Chondrocyte (in vitro differentiated cells): Measurements from ENCODE around the gene KLHL6. TPM values are rescaled to one million over a fixed set of nuclear protein-coding genes. Genes with fewer than 3 reads are reported as not detected.

Experiments
- DNase-seq: peaks from one replicate; pipeline ENCODE4 v3.0.0; 2021; ENCODE audit warnings: mixed read lengths, low spot score
- H3K27ac Mint-ChIP-seq: one replicate; pipeline ENCODE4 v1.8.0; 2021; ENCODE audit warnings: mild to moderate bottlenecking, moderate library complexity, mixed read lengths; ENCODE audit not compliant: unreplicated experiment
- H3K27me3 Mint-ChIP-seq: 2 replicates; pipeline ENCODE4 v1.8.0; 2021; ENCODE audit warnings: low read depth, mixed read lengths
- H3K36me3 Mint-ChIP-seq: 2 replicates; pipeline ENCODE4 v1.8.0; 2021; ENCODE audit warnings: low read depth, mixed read lengths
- H3K4me1 Mint-ChIP-seq: 2 replicates; pipeline ENCODE4 v1.8.0; 2021; ENCODE audit warnings: low read depth, mild to moderate bottlenecking, mixed read lengths
- H3K4me3 Mint-ChIP-seq: one replicate; pipeline ENCODE4 v1.8.0; 2021; ENCODE audit warnings: mild to moderate bottlenecking, moderate library complexity, mixed read lengths; ENCODE audit not compliant: unreplicated experiment
- H3K9me3 Mint-ChIP-seq: 2 replicates; pipeline ENCODE4 v1.8.0; 2021; ENCODE audit warnings: low read depth, mixed read lengths
- CTCF ChIP-seq: fragments of 200-600 bp; sonication (generic); IDR thresholded peaks from 2 replicates; pipeline ENCODE4 v1.5.0; 2021; ENCODE audit warnings: antibody characterized with exemption, mild to moderate bottlenecking, moderate library complexity
- total RNA-seq: library from RNA; stranded (reverse); gene quantifications from 3 replicates; pipeline ENCODE4 v1.2.1, GENCODE V29; 2021

The KLHL6 gene
- total RNA-seq, 1 donor from 2014 or later = not detected

GRCh38 chr3:183502237-183503181, 53.0 kb downstream of the KLHL6 start:
- peaks cover 9% of the 10 kb centered on the region for H3K27me3 Mint-ChIP-seq

GRCh38 chr3:183500981-183501704, 54.4 kb downstream of the KLHL6 start:
- no peak for DNase-seq
- no peak for TF ChIP-seq CTCF
- Mint-ChIP-seq H3K9me3 (peaks cover 11% of the 10 kb centered on the region), H3K36me3 (no peaks in the 10 kb centered on the region), H3K27ac (no peak overlapping the region), H3K27me3 (peaks cover 9% of the 10 kb centered on the region), H3K4me3 (no peak overlapping the region), H3K4me1 (peaks cover 4% of the 10 kb centered on the region)

More at GRCh38 chr3:183502237-183503181, 53.0 kb downstream of the KLHL6 start:
- TF ChIP-seq CTCF = peak; percentile 64
- Mint-ChIP-seq H3K27ac (no peak overlapping the region), H3K9me3 (peaks cover 14% of the 10 kb centered on the region), H3K36me3 (no peaks in the 10 kb centered on the region), H3K4me3 (no peak overlapping the region), H3K4me1 (no peaks in the 10 kb centered on the region)
- no peak for DNase-seq

- Mint-ChIP-seq H3K4me3 (no peak overlapping the region), H3K9me3 (peaks cover 3% of the 10 kb centered on the region), H3K4me1 (peaks cover 7% of the 10 kb centered on the region), H3K36me3 (no peaks in the 10 kb centered on the region), H3K27me3 (peaks cover 9% of the 10 kb centered on the region), H3K27ac (no peak overlapping the region)
- no peak for TF ChIP-seq CTCF
- no peak for DNase-seq
Measured at GRCh38 chr3:183500319-183500718, 55.2 kb downstream of the KLHL6 start.

- peaks cover 12% of the 10 kb centered on the region for H3K27me3 Mint-ChIP-seq
- peaks cover 7% of the 10 kb centered on the region for H3K4me1 Mint-ChIP-seq
- no peak overlapping the region for H3K27ac Mint-ChIP-seq
- no peaks in the 10 kb centered on the region for H3K9me3 Mint-ChIP-seq
- no peaks in the 10 kb centered on the region for H3K36me3 Mint-ChIP-seq
- no peak for DNase-seq
- no peak for TF ChIP-seq CTCF
- H3K4me3 Mint-ChIP-seq = no peak overlapping the region
Measured at GRCh38 chr3:183498634-183499033, 56.9 kb downstream of the KLHL6 start.

GRCh38 chr3:183497313-183497712, 58.2 kb downstream of the KLHL6 start:
- Mint-ChIP-seq H3K27ac (no peak overlapping the region), H3K36me3 (no peaks in the 10 kb centered on the region), H3K4me1 (peaks cover 18% of the 10 kb centered on the region), H3K4me3 (no peak overlapping the region), H3K9me3 (no peaks in the 10 kb centered on the region), H3K27me3 (peaks cover 12% of the 10 kb centered on the region)
- DNase-seq = no peak
- no peak for TF ChIP-seq CTCF
